ENCODE measurements around the gene NINJ2.
"Not testable (repeated sequence)": the region's sequence is repeated elsewhere in the genome, so short reads cannot be mapped to it uniquely, and the experiment has no call there.

Gene NINJ2

DNA sequence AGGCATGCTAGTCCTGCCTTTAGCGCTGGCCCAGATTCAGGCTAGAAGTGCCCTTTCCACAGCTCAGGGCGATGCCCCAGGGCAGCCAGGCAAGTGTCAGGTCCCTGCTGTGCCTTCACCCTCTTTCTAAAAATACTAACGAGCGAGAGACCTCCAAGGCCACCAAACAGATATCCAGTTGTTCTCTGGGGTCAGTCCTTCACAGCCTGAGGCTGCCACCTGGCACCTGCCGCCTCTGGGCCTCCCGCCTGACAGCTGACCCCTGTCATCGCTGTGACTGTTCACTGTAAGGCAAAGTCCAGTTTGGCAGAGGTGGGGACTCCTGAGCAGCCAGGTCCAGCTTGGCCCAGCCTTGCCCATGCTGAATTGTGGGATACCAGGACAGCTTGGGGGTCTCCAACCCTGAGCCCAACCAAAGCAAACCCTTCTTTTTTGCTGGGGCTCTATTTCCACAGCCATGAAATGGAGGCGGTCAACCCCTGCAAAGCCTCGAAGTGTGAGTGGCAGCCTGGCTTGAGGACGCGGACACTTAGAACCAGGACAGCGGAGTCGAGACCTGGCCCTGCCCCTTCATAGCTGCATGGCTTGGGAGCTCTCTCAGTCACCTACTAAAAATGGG is 79.9 kb downstream of the NINJ2 start:
- no peak for DNase-seq

DNA sequence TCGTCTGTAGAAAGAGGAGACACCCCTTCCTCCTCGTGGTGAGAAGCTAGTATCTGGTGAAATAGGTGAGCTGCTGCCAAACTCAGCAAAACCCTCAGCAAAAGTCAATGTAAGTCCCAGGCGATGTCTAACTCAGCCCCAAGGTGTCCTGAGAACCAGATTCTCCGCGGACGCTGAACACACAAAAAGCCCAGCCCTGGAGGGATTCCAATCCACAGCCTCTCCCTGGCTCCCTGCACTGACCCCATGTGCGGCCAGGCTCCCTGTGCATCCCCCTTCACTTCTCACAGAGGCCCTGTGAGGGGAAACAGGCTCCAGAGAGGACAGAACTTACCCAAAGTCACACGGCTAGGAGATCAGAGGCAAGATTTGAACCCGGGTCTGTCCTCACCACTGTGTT is 81.5 kb downstream of the NINJ2 start:
- no peak for DNase-seq

DNA sequence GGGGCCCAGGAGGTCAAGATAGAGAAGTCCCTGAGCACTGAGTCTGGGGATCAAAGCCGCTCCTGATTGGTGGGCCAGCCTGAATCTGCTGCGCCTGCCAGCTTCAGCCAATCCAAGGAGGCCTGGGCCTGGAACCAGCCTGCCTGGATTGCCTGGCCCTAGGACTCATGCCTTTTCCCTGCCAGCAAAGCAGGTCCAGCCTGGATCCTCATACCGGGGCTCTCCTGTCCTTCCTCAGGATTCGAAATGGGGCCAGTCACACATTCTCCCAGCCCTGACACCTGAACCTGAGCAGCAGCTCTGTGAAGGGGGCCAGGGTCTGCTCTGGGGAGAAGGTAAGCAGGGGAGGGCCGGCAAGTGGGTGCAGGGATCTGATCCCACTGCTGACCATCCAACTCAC is 81.9 kb downstream of the NINJ2 start:
- DNase-seq, result no peak

DNA sequence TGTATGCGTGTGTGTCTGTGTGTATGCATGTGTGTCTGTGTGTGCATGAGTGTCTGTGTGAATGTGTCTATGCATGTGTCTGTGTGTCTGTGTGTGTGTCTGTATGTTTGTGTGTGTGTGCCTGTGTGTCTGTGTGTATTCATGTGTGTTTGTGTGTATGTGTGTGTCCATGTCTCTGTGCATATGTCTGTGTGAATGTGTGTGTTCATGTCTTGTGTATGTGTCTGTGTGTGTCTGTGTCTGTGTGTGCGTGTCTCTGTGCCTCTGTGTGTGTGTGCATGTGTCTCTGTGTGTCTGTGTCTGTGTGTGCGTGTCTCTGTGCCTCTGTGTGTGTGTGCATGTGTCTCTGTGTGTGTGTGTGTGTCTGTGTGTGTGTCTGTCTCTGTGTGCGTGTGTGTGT is 82.4 kb downstream of the NINJ2 start:
- DNase-seq, result no peak

DNA sequence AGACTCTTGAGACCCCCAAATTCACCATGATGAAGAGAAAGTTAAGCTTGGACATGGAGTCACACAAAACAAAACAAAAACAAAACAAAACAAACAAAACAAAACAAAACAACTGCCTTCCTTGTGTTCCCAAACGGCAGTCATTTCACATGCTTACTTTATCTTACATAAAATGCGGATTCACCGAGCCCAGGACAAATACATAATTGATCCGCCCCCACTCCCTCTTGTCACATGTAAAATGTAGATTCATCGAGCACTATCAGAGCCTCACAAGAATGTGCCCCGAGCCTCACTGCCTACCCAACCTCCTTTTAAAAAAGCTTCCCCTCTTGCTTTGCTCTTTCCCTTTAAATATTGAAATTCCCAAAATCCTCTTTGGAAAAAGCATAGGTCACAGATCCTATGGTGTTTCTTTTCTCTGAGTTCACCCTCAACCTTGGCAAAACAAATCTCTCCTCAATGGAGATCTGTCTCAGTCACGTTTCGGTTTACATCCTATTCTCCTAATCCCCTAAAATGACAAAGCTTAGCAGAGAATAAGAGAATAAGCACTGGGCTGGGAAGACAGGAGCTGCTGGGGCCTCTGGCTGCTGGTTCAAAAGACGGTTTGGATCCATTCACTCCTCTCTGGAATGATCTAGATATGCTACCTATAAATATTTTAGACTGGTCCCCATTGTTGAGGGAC is 83.7 kb downstream of the NINJ2 start:
- no peak for DNase-seq

DNA sequence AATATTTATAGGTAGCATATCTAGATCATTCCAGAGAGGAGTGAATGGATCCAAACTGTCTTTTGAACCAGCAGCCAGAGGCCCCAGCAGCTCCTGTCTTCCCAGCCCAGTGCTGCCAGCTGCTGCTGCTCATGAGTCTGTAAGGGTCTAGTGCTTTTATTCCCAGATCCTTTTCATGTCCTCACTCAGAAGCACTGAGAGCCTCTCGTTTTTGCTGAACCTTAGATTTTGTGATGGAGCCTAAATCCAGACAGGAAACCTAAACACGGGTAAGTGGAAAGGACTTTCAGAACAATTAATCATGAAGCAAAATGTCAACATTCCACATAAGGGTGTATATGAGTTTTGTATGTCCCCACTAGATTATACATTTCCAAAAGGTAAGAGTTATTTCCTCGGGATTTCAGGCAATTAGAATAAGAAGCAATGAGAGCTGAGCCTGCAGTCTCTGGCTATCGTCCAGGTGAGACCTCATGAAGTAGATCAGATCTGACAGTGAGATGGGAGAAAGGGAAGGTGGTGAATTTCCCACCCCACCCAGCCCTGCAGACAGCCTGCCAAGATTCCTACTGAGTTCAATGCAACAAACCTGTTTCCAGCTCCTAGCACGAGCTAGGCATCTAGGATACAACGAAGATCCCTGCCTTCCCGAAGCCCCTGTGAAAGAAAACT is 84.4 kb downstream of the NINJ2 start:
- peak; percentile 58 for DNase-seq

DNA sequence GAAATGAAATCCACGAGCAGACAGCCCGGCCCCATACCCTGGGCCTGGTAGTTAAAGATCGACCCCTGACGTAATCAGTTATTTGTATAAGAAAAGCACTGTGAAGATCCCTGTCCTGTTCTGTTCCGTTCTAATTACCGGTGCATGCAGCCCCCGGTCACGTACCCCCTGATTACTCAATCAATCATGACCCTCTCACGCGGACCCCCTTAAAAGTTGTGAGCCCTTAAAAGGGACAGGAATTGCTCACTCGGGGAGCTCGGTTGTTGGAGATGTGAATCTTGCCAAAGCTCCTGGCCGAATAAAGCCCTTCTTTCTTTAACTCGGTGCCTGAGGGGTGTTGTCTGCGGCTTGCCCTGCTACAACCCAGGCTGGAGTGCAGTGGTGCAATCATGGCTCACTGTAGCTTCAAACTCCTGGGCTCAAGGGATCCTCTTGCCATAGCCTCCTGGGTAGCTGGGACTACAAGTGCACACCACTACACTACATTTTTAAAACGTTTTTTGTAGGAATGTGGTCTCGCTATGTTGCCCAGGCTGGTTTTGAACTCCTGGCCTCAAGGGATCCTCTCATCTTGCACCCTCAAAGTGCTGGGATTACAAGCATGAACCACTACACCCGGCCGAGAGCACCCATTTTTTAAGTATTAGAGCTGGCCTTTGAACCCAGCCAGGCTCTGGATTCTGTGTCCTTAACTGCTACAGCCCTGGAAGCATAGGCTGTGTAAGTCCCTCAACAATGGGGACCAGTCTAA is 85.1 kb downstream of the NINJ2 start:
- not testable (repeated sequence) for DNase-seq

DNA sequence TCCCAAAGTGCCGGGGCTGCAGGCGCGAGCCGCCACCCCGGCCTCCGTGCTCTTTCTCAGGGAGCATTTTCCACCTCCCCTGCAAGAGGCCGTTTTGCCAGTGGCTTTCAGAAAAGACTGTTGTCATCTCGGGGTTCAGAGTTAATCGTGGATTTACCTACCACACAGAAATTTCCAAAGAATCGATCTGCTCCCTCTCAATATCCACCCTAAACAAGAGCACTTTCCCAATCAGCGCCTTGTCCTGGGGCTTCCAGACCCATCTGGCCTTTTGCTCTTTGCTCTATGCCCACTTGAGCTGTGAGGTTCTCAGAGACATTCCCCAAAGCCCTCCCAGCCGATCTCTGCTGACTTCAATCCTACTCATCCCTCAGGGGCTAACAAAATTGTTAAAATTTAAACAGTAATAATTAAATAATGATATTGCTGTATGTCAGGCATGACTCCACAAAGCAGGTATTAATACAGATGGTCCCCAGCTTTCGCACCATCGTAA is 86.6 kb downstream of the NINJ2 start:
- no peak for DNase-seq

DNA sequence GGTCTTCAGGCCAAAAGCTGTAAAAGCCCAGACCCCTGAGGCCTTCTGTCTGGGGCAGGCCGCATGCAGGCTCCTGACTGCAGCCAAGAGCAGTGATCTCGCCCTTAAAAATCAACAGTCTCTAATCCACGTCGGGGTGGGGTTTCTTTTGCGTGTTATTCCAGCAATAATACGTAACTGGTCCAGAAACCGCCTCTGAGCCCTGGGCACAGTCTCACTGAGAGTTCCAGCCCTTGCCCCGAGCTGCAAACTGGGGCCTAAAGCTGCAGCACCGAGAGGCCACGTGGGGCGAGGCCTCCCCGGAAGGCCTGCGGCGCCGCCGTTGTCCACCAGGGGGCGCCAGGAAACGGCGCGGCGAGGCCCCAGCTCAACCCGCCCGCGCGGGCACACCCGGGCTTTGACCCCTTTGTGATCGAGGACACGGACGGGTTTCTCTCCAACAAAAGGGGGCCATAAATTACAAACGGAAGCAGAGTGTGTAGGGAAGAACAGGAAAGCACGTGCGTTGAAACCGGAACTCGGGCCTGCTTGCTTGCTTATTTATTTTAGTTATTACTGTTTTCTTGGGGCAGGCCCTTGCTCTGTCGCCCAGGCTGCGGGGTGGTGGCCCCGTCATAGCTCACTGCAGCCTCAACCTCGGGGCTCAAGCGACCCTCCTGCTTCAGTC is 87.2 kb downstream of the NINJ2 start:
- DNase-seq, result peak; percentile 88

DNA sequence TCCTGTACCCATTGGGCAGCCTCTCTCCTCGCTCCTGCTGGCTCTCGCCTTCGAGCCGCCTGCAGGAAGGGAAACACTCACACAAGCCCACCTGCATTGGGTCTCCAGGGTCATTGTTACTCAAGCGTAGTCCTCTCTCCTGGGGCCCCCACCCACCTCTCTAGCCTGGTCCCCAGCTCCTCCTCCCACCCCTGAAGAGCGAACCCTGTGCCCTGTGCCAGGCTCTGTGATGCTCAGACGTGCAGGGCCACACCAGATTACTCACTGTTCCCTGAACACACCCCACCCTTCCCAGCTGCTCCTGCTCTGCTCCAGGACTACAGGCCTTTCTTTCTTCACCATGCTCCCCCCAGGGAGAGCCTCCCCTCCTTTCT is 88.1 kb downstream of the NINJ2 start:
- DNase-seq, result no peak

DNA sequence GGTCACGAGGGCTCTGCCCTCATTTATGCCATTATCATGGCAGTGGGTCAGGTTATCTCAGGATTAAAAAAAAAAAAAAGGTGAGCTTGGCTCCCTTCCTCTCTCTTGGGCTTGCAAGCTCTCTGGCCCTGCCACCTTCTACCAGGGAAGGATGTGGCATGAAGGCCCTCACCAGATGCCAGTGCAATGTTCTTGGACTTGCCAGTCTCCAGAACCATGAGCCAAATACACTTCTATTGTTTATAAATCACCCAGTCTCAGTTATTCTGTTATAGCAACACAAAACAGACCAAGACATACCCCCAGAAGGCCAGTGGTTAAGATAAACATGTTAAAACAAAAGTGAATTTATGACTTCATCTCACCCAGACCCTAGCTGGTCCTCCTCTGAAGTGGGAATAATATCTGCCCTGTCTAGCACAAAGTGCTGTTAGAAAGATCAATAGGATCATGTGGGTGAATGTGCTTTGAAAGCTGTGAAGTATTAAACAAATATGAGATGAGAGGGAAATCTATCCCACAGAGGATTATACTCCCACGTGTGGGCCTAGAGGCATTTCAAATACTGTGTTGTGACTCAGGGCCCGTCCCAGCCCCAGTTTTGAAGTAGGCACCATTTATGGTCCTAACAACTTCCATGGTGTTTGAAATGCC is 88.6 kb downstream of the NINJ2 start:
- DNase-seq, result no peak

DNA sequence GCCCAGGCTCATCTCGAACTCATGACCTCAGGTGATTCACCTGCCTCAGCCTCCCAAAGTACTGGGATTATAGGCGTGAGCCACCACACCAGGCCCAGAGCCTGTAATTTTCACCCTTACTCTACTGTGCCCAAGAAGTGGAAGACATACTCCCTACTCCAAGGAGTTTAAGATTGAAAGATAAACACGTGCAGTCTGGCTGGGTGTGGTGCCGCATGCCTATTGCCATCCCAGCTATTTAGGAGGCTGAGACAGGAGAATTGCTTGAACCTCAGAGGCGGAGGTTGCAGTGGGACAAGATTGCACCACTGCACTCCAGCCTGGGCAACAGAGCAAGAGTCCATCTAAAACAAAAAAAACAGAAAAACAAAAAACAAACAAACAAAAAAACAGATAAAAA is 90.0 kb downstream of the NINJ2 start:
- DNase-seq, result no peak

DNA sequence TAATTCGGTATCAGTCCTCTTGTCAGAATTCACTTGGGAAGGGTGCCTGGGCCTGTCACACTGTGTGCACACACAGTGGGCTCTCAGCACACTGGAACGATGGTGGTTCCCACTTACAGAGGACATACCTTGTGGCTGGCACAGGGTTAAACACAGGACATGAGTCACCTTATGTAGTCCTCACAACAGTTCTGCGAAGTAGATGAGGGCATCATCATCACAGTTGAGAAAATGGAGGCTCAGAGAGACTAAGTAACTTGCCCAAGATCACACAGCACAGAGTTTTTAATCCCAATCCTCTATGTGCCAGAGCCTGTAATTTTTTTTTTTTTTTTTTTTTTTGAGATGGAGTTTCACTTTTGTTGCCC is 90.7 kb downstream of the NINJ2 start:
- no peak for DNase-seq

DNA sequence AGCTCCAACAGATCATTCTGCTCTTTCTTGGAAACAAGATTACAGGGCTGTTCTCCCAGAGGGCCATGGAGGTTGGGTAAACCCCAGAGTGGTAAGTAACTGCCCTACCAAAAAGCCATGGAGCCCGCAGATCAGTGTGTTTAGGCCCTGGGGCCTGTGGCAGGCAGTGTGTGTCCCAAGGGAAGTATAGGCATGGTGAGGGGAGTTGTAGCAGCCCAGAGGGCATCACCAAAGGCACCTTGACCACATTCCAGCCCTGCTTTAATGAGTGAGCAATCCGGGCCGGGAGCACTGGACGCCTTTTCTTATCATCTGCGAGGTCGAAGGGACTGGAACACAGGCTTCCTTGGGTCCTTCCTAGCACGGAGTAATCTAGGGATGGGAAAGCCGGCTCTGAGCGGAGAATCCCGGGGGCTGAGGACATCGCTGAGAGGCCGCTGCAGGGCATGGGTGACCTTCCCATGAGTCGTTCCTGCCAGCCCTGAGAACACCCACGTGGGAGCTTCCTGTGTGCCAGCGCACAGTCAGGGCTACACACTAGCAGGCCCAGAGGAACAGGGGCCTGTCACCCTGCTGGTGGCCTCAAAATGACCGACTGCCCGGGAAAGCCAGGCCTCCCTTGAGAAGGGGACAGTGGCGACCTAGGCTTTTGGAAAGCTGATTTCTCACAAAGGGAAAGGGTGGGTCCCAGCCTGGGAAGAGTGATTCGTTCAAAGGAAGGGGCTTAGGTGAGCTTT is 91.3 kb downstream of the NINJ2 start:
- no peak for DNase-seq

DNA sequence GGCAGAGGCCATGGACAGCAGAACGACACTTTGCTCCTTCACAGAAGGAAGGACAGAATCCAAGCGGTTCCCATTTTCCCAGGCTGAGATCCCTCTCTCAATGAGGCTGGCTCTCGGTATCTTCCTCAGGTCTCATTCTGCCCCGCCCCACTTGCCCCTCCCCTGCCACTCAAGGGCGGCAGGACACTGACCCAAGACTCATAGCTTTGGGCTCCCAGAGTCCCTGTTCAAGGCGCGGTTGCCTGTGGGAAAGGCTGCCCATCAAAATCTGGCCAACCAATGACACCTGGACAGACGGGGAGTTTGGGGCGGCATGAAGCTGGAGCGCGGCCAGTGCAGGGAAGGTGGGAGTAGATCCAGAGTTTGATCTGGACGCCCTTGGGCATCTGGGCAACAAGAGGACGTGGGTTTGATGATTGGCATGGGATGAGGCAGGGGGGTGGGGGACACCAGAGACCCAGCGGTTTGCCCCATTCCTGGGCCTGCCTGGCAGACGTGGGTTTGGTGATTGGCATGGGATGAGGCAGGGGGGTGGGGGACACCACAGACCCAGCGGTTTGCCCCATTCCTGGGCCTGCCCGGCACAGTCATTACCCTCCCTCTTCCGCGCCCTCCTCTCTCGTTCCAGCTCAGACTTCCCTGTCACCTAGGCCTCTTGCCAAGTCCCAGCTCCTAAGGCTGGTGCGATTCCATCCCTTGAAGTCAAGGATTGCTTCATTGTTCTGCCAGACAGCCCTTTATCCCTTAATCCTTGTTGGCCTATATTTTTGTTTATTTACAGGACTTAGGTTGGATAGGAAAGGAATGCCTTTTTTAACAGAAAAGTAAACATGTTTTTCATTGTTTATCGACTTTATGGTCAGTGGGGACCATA is 92.1 kb downstream of the NINJ2 start:
- peak; percentile 27 for DNase-seq

DNA sequence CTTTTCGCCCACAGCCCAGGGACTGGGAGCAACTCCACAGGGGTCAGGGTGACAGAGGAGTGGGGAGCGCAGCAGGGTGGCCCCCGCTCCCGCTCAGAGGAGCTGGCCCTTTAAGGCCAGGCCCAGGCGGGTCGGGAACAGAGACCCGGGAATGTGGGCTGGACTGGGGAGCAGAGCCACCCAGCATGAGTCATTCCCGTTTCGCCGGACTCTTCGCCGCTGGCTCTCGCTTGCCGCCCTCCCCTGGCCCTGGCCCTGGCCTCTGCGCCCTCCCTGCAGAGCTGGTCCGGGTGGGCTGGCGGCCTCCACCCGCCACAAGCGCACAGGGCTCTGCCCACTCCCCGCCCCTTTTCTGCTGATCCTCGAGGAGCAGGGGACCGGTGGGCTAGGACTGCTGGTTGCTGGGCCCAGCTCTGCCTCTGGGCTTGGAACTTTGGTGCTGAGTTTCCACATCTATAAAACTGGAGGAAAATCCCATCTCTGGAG is 92.8 kb downstream of the NINJ2 start:
- no peak for DNase-seq

DNA sequence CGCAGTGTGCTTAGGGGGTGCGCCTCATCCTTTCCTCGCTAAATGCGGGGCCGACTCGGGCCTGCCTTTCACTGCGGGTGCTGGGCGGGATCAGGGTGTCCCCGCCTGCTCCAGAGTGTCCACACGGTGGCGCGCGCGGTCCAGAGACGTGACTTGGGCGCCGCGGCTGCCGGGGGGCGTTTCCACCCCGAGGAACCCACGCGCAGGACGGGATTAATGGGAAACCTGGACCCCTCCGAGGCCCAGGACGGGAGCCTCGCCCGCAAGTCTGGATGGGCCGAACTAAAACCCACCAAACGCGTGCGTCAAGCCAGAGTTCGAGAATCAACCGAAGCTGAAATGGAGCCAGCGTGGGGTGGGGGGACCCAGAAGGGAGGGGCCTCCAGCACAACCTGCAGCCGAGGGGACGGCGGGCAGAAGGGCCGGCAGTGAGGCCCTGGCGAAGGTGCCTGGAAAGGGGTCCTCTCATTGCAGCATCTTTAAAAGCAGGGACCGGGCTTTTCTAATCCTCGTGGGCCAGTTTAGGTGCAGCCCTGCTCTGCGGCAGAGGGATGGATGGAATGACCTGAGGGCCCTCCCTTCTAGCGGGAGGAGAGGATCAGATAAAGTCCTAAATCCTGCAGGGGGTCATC is 93.3 kb downstream of the NINJ2 start:
- peak; percentile 87 for DNase-seq

DNA sequence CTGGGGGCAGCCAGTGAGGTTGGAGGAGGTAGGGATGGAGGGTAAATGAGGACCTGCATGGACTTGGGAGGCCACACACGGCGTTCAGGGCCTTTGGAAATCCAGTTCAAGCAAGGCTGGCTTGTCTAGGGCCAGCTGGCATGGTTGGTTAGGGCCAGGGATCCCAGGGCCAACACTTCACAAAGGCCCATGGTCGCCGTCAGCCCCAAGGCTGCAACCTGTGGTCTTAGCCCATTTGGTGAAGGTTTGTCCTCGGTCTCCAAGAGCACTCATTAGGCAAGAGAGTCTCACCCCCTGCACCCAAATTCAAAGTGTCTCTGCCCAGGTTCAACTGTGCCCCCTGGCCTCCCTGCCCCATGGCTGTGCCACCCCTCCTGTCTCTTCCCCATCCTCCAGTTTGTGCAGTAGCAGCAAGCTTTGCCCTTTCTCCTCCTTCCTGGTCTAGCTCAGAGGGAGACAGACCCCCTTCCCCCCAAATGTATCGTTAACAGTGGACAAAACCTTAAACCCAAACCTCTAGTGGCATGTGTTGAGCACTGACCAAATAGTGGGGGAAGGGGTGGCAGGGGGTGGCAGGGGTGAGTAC is 94.1 kb downstream of the NINJ2 start:
- no peak for DNase-seq

DNA sequence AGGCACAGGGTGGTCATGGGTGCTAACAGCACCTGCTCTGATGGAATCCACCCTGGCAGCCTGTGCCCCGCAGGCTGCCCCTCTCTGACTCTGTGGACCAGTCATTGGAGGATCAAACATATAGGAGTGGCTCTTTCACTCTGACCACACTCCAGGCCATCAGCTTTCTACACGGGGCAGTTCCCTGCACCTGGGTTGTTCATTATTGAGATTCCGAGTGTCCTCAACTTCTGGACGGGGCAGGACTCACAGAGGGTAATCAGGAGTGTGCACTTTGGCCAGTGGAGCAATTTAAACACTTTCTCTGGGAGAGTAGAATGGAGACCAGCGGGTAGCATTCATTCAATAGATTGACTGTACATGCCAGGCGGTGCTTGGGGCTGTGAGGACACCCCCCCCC is 94.8 kb downstream of the NINJ2 start:
- DNase-seq, result no peak
